Subcutaneous adipose tissue (tissue), 4 donors: ENCODE results near the gene SPATA25. TPM values are rescaled to one million over a fixed set of nuclear protein-coding genes. Genes with fewer than 3 reads are reported as not detected.

Experiments used
- total RNA-seq, 4 donors: library from RNA; depleted of rRNA; stranded (reverse); fragments of >200 nt; gene quantifications; one replicate each; pipeline ENCODE4 v1.1.0, GENCODE V29; 2016
- TF ChIP-seq, protein P1 (sequence below): fragments of 450-650 bp; IDR thresholded peaks from one replicate; pipeline ENCODE4 v1.5.1; 2016; ENCODE audit warnings: low read depth, mild to moderate bottlenecking, control low read depth, antibody characterized with exemption, moderate library complexity

The SPATA25 gene
- total RNA-seq, 4 donors from 2014 or later, result 2.2 to 13.4 (median 2.9) TPM

DNA sequence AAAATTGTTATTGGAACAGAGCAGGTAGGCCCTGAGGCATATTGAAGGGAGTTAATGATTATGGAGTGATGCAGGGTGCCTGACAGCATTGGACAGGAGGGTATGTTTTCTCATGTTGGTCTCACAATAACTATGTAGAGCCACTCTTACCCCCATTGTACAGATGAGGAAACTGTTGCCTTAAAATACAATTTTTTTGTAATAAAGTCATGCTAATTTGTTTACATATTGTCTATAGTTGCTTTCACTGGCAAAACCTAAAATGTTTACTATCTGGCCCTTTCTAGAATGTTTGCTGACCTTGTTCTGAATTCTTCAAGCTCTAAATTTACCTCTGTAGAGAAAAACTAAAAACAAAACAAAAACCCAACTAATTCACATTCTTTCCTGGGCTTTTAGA, 35.9 kb downstream of the SPATA25 start:
- TF ChIP-seq, protein P1, sequence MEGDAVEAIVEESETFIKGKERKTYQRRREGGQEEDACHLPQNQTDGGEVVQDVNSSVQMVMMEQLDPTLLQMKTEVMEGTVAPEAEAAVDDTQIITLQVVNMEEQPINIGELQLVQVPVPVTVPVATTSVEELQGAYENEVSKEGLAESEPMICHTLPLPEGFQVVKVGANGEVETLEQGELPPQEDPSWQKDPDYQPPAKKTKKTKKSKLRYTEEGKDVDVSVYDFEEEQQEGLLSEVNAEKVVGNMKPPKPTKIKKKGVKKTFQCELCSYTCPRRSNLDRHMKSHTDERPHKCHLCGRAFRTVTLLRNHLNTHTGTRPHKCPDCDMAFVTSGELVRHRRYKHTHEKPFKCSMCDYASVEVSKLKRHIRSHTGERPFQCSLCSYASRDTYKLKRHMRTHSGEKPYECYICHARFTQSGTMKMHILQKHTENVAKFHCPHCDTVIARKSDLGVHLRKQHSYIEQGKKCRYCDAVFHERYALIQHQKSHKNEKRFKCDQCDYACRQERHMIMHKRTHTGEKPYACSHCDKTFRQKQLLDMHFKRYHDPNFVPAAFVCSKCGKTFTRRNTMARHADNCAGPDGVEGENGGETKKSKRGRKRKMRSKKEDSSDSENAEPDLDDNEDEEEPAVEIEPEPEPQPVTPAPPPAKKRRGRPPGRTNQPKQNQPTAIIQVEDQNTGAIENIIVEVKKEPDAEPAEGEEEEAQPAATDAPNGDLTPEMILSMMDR, result no peak

DNA sequence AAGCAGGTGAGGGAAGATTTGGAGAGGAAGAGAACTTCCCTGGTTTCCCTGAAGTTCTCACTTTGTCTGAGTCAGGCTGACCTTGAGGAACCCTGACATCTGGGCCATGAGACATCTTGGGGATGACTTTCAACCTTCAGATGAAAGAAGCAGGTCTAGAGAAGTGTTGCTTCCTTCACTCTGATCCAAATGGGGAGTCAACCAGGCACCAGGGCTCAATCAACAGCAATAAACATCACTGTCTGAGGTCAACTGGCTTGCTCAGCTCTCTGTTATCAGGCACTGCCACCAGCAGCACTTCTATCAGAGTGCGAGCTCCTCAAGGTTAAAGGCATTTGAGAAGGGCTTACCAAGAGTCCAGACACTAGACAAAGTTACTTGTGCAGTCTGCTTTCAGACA, 36.5 kb downstream of the SPATA25 start:
- TF ChIP-seq, protein P1, result no peak

DNA sequence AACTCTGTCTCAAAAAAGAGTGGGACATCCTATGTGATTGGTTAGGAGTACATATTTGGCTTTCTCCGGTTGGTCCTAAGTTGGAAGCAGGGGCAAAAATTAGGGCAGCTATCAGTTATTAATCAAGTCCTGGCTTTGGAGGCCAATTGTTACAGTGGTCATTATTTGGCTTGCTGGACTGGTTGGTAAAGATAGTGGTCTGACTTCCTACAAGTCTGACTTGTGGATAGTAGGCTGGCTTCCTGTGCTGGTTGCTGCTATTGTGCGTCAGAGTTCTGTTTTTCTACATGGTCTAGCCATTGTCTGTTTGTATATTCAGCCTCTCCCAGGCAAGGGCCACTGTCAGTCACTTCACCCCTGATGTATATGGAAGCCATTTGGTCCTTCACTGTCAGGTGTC, 37.2 kb downstream of the SPATA25 start:
- TF ChIP-seq, protein P1, result no peak

DNA sequence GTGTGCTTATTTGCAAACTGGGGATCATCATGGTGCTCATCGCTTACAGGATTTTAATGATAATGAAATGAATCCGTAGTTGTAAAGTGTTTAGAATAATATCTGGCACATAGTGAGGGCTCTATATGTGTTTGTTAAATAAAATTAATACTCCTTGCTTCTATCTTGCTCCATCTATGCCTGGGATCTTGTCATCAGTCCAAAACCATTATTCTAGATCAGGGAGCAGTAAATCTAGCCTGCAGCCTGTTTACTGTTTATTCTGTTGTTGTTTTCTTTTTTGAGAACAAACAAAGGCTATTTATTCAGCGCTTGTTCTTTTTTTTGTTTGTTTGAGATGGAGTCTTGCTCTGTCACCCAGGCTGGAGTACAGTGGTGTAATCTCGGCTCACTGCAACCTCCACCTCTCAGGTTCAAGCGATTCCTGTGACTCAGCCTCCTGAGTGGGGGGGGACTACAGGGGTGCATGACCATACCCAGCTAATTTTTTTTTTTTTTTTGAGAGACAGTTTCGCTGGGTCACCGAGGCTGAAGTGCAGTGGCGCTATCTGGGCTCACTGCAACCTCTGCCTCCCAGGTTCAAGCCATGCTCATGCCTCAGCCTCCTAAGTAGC, 38.3 kb downstream of the SPATA25 start:
- TF ChIP-seq, protein P1, result no peak

DNA sequence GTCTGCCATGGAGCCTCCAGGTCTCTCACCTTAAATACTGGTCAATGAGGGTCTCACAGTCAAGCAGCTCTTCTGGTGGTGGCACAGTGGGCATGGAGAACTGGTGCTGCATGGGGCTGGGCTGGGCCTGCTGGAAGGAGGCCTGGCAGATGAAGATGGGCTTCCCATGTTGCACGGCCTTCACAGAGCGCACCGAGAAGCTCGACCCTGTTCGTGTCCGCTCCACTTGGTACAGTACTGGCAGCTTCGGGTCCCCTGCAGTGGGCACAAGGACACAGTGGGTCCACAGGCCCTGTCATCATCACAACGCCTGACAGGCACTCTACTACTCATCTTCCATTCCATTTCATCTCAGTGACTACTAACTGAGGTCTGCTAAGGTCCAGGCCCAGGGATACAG, 39.0 kb downstream of the SPATA25 start:
- TF ChIP-seq, protein P1, result no peak

DNA sequence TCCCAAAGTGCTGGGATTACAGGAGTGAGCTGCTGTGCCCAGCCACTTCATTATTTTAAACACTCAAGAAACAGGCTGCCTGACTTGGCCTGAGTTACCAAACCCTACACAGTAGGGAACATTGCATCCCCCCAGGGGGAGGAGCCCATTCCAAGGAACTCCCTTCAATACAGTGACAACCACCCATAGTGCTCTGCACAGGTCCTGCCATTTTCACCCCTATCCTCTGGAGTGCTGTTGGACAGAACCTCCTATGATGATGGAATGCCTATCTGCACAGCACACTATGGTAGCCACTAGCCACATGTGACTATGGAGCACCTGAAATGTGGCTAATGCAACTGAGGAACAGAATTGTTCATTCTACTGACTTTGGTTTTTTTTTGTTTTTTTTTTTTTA, 42.0 kb downstream of the SPATA25 start:
- TF ChIP-seq, protein P1, result no peak

DNA sequence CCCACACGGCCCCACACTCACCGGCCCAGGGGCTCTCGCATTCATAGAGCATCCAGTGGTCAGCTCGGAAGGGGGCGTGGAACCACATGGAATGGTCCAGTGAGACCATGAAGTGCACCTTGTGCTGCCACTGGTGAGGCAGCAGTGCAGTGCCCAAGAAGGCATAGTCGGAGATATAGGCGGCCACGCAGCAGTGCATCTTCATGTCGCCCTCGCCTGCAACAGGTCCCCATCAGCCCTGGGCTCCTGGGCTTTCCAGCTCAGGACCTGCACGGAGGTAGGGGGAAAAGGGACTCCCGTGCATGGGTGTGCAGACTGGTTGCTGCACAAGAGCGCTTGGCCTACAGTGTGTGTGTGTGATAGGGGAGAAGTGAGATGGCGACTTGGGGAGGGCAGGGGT, 43.9 kb downstream of the SPATA25 start:
- TF ChIP-seq, protein P1, result no peak
